Parathyroid adenoma (tissue), 2 donors: Measurements from ENCODE around the gene HIPK4.
"Not testable (repeated sequence)": the region's sequence is repeated elsewhere in the genome, so short reads cannot be mapped to it uniquely, and the experiment has no call there.

Experiments
- H2AFZ ChIP-seq: fragments of 300-600 bp; sonication (generic); one replicate; pipeline ENCODE4 v1.7.0; 2017; ENCODE audit warnings: antibody characterized with exemption, mild to moderate bottlenecking
- H3K27ac ChIP-seq: fragments of 300-600 bp; sonication (generic); one replicate; pipeline ENCODE4 v1.7.0; 2017
- H3K27me3 ChIP-seq: fragments of 300-600 bp; sonication (generic); one replicate; pipeline ENCODE4 v1.7.0; 2017; ENCODE audit warnings: low read length; ENCODE audit not compliant: control insufficient read depth, insufficient read depth
- H3K36me3 ChIP-seq: fragments of 300-600 bp; sonication (generic); one replicate; pipeline ENCODE4 v1.7.0; 2017; ENCODE audit warnings: low read length; ENCODE audit not compliant: control insufficient read depth, insufficient read depth
- H3K4me1 ChIP-seq: fragments of 300-600 bp; sonication (generic); one replicate; pipeline ENCODE4 v1.7.0; 2017; ENCODE audit warnings: control low read depth
- H3K4me2 ChIP-seq: fragments of 300-600 bp; sonication (generic); one replicate; pipeline ENCODE4 v1.7.0; 2017; ENCODE audit warnings: low read length
- H3K4me3 ChIP-seq: fragments of 300-600 bp; sonication (generic); one replicate; pipeline ENCODE4 v1.7.0; 2017; ENCODE audit warnings: low read depth, low read length
- H3K79me2 ChIP-seq: fragments of 300-600 bp; sonication (generic); one replicate; pipeline ENCODE4 v1.7.0; 2017; ENCODE audit warnings: control low read depth
- H3K9ac ChIP-seq: fragments of 300-600 bp; sonication (generic); one replicate; pipeline ENCODE4 v1.7.0; 2017; ENCODE audit warnings: mild to moderate bottlenecking
- H3K9me3 ChIP-seq: fragments of 300-600 bp; sonication (generic); one replicate; pipeline ENCODE4 v1.7.0; 2017; ENCODE audit warnings: low read length; ENCODE audit not compliant: control insufficient read depth
- TF ChIP-seq, protein P1 (sequence below): fragments of 300-600 bp; sonication (generic); IDR thresholded peaks from one replicate; pipeline ENCODE4 v1.7.0; 2017; ENCODE audit warnings: antibody characterized with exemption, mild to moderate bottlenecking
- donor health status: primary hyperparathyroidism.

The HIPK4 gene, protein sequence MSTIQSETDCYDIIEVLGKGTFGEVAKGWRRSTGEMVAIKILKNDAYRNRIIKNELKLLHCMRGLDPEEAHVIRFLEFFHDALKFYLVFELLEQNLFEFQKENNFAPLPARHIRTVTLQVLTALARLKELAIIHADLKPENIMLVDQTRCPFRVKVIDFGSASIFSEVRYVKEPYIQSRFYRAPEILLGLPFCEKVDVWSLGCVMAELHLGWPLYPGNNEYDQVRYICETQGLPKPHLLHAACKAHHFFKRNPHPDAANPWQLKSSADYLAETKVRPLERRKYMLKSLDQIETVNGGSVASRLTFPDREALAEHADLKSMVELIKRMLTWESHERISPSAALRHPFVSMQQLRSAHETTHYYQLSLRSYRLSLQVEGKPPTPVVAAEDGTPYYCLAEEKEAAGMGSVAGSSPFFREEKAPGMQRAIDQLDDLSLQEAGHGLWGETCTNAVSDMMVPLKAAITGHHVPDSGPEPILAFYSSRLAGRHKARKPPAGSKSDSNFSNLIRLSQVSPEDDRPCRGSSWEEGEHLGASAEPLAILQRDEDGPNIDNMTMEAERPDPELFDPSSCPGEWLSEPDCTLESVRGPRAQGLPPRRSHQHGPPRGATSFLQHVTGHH

DNA sequence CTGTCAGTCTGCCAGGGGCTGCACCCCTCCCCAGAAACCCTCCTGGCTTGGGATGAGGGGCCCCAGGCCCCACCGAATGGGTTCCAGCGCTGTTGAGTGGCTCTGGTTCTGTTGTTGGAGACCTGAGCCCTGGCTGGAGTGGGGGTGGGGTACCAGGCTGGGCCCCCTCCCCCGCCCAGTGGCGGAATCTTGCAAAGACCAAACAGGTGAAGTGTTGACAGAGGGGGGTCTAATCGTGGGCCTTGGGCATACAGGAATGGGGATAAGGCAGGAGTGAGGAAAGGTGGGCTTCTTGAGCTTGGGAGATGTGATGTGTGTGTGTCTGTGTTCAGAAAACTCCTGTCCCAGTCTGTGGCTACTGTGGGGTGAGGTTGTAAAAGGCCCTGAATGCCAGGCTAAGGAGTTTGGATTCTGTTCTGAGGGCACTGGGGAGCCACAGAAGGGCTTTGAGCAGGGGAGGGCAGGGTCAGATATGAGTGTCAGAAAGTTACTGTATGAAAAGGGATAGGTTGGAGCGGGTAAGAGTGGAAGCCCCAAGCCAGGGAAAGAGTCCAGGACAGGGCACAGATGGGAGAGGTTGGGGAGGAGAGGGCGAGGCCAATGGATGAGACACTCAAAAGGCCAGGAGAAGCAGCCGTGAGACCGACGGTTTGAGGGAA is at the start of gene HIPK4:
Gene HIPK4 (minus strand): TSS at position 98 of the 659 bp plus-strand sequence. CDS start 279 bp downstream, outside the sequence.
- TF ChIP-seq, protein P1, sequence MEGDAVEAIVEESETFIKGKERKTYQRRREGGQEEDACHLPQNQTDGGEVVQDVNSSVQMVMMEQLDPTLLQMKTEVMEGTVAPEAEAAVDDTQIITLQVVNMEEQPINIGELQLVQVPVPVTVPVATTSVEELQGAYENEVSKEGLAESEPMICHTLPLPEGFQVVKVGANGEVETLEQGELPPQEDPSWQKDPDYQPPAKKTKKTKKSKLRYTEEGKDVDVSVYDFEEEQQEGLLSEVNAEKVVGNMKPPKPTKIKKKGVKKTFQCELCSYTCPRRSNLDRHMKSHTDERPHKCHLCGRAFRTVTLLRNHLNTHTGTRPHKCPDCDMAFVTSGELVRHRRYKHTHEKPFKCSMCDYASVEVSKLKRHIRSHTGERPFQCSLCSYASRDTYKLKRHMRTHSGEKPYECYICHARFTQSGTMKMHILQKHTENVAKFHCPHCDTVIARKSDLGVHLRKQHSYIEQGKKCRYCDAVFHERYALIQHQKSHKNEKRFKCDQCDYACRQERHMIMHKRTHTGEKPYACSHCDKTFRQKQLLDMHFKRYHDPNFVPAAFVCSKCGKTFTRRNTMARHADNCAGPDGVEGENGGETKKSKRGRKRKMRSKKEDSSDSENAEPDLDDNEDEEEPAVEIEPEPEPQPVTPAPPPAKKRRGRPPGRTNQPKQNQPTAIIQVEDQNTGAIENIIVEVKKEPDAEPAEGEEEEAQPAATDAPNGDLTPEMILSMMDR: no peak
- no peaks in the 10 kb centered on the region for H3K27me3 ChIP-seq

DNA sequence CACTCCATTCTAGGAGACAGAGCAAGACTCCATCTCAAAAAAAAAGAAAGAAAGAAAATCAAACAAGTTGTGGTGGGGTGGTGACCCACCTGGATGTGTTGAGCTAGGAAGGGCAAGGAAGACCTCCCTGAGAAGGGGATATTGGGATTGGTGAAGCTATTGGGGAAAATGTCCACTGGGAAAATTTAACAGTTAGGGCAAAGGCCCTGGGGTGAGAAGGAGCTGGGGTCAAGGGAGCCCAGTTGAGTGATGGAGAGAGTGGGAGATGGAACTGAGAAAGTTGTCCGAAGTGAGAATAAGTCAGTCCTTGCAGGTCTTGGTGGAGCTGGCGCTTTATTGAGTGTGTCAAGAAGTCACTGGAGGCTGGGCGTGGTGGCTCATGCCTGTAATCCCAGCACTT is 48.3 kb upstream of the HIPK4 start:
- no peak overlapping the region for H3K4me3 ChIP-seq
- H3K27ac ChIP-seq: no peak overlapping the region
- H3K4me2 ChIP-seq: no peak overlapping the region
- no peak overlapping the region for H2AFZ ChIP-seq
- H3K36me3 ChIP-seq: no peaks in the 10 kb centered on the region
- no peak overlapping the region for H3K9ac ChIP-seq
- no peaks in the 10 kb centered on the region for H3K9me3 ChIP-seq
- no peaks in the 10 kb centered on the region for H3K27me3 ChIP-seq
- peaks cover 6% of the 10 kb centered on the region for H3K79me2 ChIP-seq
- H3K4me1 ChIP-seq: peaks cover 18% of the 10 kb centered on the region
- TF ChIP-seq, protein P1: no peak

More for the DNA sequence above, at the start of gene HIPK4:
- H3K9ac ChIP-seq: no peak within 1 kb of the TSS
- H3K36me3 ChIP-seq: no peaks in the 10 kb centered on the region
- H3K9me3 ChIP-seq: no peaks in the 10 kb centered on the region
- H3K4me2 ChIP-seq: no peak within 1 kb of the TSS
- no peak within 1 kb of the TSS for H3K4me3 ChIP-seq
- no peak within 1 kb of the TSS for H3K27ac ChIP-seq
- H3K79me2 ChIP-seq: no peaks in the 10 kb centered on the region
- no peak within 1 kb of the TSS for H2AFZ ChIP-seq
- peaks cover 10% of the 10 kb centered on the region for H3K4me1 ChIP-seq

DNA sequence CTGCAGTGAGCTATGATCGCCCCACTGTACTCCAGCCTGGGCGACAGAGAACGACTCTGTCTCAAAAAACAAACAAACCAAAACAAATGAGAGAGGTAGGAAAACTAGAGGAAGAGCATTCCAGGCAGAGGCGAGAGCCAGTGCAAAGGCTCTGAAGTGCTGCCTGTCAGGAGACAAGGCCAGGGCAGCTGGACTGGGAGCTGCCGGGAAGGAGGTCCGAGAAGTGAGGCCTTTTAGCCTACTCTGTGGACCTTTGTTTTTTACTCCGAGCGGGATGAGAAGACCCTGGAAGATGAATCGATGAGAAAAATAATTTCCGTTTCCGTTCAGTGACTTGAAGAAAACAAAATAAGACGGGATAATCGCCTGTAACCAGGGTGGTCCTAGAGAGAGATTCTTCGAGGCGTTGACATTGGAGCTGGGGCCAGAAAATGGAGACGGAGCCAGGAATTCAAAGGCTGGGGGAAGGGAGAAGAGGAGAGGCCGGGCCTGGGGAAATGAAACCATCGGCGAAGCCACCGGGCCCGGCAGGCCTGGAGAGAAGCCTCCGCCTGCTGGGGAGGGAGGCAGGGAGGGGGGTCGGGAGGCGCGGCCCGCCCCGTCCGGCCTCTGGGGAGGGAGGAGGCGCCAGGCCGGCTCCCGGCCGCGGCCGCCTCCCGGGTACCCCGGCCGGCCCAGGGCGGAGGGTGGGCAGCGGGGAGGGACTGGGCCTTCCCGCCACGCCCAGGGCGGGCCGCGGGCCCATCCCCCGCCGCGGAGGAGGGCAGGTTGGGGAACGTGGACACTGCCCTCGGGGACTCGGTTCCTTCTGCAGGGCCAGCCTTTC is 43.6 kb upstream of the HIPK4 start:
- Histone ChIP-seq H2AFZ (peak overlapping the region; percentile 98), H3K79me2 (no peaks in the 10 kb centered on the region), H3K27ac (peak overlapping the region; percentile 100), H3K4me3 (peak overlapping the region; percentile 83), H3K36me3 (no peaks in the 10 kb centered on the region), H3K4me2 (peak overlapping the region; percentile 97), H3K9me3 (no peaks in the 10 kb centered on the region), H3K9ac (peak overlapping the region; percentile 77), H3K4me1 (peaks cover 12% of the 10 kb centered on the region), H3K27me3 (no peaks in the 10 kb centered on the region)
- TF ChIP-seq, protein P1: no peak

DNA sequence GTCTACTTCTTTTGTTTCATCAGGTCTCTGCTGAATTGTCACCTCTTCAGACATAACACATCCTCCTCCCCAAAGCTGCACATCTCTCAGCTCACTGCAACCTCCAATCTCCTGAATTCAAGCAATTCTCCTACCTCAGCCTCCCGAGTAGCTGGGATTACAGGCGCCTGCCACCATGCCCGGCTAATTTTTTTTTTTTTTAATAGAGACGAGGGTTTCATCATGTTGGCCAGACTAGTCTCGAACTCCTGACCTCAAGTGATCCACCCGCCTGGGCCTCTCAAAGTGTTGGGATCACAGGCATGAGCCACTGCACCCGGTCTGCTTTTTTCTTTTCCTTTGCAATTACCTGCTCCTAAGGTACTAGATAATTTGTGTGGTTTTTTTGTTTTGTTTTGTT is 42.8 kb upstream of the HIPK4 start:
- Histone ChIP-seq H3K4me1 (peaks cover 12% of the 10 kb centered on the region), H3K27ac (peak overlapping the region; percentile 100), H3K4me2 (peak overlapping the region; percentile 97), H3K4me3 (peak overlapping the region; percentile 83), H2AFZ (peak overlapping the region; percentile 98)
- H3K79me2 ChIP-seq, H3K9me3 ChIP-seq, H3K27me3 ChIP-seq, H3K9ac ChIP-seq, H3K36me3 ChIP-seq: not testable (repeated sequence)
